ENCODE measurements around the gene TBR1. TPM values are rescaled to one million over a fixed set of nuclear protein-coding genes. Genes with fewer than 3 reads are reported as not detected.

The TBR1 gene
- total and polyA plus RNA-seq, 4 donors: not detected

GRCh38 chr2:161424891-161425727, 9.0 kb downstream of the TBR1 start:
- Histone ChIP-seq H3K36me3 (ENCODE audit: control insufficient read depth in 1 of 2, insufficient read depth in 2 of 2, low read length in 1 of 2) (no peaks in the 10 kb centered on the region), H3K27ac (ENCODE audit: low read depth in 1 of 2, low read length in 2 of 2) (no peak overlapping the region), H3K4me3 (ENCODE audit: low read length in 2 of 2) (no peak overlapping the region), H3K27me3 (ENCODE audit: control insufficient read depth in 1 of 2, insufficient read depth in 2 of 2, low read length in 1 of 2) (peaks cover 0 to 3% of the 10 kb centered on the region in 2 donors), H3K4me1 (ENCODE audit: control insufficient read depth in 1 of 2, insufficient read depth in 2 of 2, low read length in 2 of 2) (no peaks in the 10 kb centered on the region), H3K9me3 (ENCODE audit: control insufficient read depth, low read length) (peaks cover 1% of the 10 kb centered on the region)
- DNase-seq: no peak
- ATAC-seq (ENCODE audit: low FRiP score): no peak
- WGBS, 2 donors: 29% methylated on average over 4 of the region's 4 CpGs
- intact Hi-C loops (cut with DNase I): no loop called here

- DNase-seq (no peak), ATAC-seq (ENCODE audit: low FRiP score) (no peak)
- Histone ChIP-seq H3K27ac (ENCODE audit: low read depth in 1 of 2, low read length in 2 of 2) (no peak overlapping the region), H3K9me3 (ENCODE audit: control insufficient read depth, low read length) (peaks cover 1% of the 10 kb centered on the region), H3K4me3 (ENCODE audit: low read length in 2 of 2) (no peak overlapping the region), H3K36me3 (ENCODE audit: control insufficient read depth in 1 of 2, insufficient read depth in 2 of 2, low read length in 1 of 2) (no peaks in the 10 kb centered on the region), H3K4me1 (ENCODE audit: control insufficient read depth in 1 of 2, insufficient read depth in 2 of 2, low read length in 2 of 2) (no peaks in the 10 kb centered on the region), H3K27me3 (ENCODE audit: control insufficient read depth in 1 of 2, insufficient read depth in 2 of 2, low read length in 1 of 2) (peaks cover 0 to 3% of the 10 kb centered on the region in 2 donors)
- WGBS, 2 donors: 29 to 35% methylated on average over 17 of the region's 17 CpGs
- intact Hi-C loops (cut with DNase I): no loop called here
Measured at GRCh38 chr2:161425728-161426454, 9.8 kb downstream of the TBR1 start.

- H3K4me3 ChIP-seq (ENCODE audit: low read length in 2 of 2): peak overlapping the region in 1 of 2 donors; percentile 4
- no peak for DNase-seq
- 18 to 24% methylated on average over 13 of the region's 13 CpGs for WGBS, 2 donors
- H3K4me1 ChIP-seq (ENCODE audit: control insufficient read depth in 1 of 2, insufficient read depth in 2 of 2, low read length in 2 of 2): no peaks in the 10 kb centered on the region
- H3K27ac ChIP-seq (ENCODE audit: low read depth in 1 of 2, low read length in 2 of 2): no peak overlapping the region
- no peaks in the 10 kb centered on the region for H3K36me3 ChIP-seq (ENCODE audit: control insufficient read depth in 1 of 2, insufficient read depth in 2 of 2, low read length in 1 of 2)
- peaks cover 0 to 3% of the 10 kb centered on the region in 2 donors for H3K27me3 ChIP-seq (ENCODE audit: control insufficient read depth in 1 of 2, insufficient read depth in 2 of 2, low read length in 1 of 2)
- ATAC-seq (ENCODE audit: low FRiP score): no peak
- H3K9me3 ChIP-seq (ENCODE audit: control insufficient read depth, low read length): peaks cover 1% of the 10 kb centered on the region
- intact Hi-C loops (cut with DNase I): no loop called here
Measured at GRCh38 chr2:161426455-161426921, 10.4 kb downstream of the TBR1 start.

- intact Hi-C loops (cut with DNase I): no loop called here
- Histone ChIP-seq H3K36me3 (ENCODE audit: control insufficient read depth in 1 of 2, insufficient read depth in 2 of 2, low read length in 1 of 2) (no peaks in the 10 kb centered on the region), H3K9me3 (ENCODE audit: control insufficient read depth, low read length) (peaks cover 1% of the 10 kb centered on the region), H3K4me3 (ENCODE audit: low read length in 2 of 2) (peak overlapping the region in 1 of 2 donors; percentile 4), H3K27ac (ENCODE audit: low read depth in 1 of 2, low read length in 2 of 2) (no peak overlapping the region), H3K4me1 (ENCODE audit: control insufficient read depth in 1 of 2, insufficient read depth in 2 of 2, low read length in 2 of 2) (no peaks in the 10 kb centered on the region), H3K27me3 (ENCODE audit: control insufficient read depth in 1 of 2, insufficient read depth in 2 of 2, low read length in 1 of 2) (peaks cover 2 to 3% of the 10 kb centered on the region in 2 donors)
- DNase-seq: no peak
- 8% methylated on average over 43 to 54 of the region's 54 CpGs for WGBS, 2 donors
- ATAC-seq (ENCODE audit: low FRiP score): no peak
Measured at GRCh38 chr2:161426922-161427663, 11.0 kb downstream of the TBR1 start.

GRCh38 chr2:161427664-161428587, 11.8 kb downstream of the TBR1 start:
- peak; percentile 30 for ATAC-seq (ENCODE audit: low FRiP score)
- Histone ChIP-seq H3K4me1 (ENCODE audit: control insufficient read depth in 1 of 2, insufficient read depth in 2 of 2, low read length in 2 of 2) (no peaks in the 10 kb centered on the region), H3K36me3 (ENCODE audit: control insufficient read depth in 1 of 2, insufficient read depth in 2 of 2, low read length in 1 of 2) (no peaks in the 10 kb centered on the region), H3K27me3 (ENCODE audit: control insufficient read depth in 1 of 2, insufficient read depth in 2 of 2, low read length in 1 of 2) (peaks cover 3 to 4% of the 10 kb centered on the region in 2 donors), H3K27ac (ENCODE audit: low read depth in 1 of 2, low read length in 2 of 2) (no peak overlapping the region), H3K9me3 (ENCODE audit: control insufficient read depth, low read length) (peaks cover 1% of the 10 kb centered on the region), H3K4me3 (ENCODE audit: low read length in 2 of 2) (no peak overlapping the region)
- peak in 1 of 2 donors; percentile 71 for DNase-seq
- WGBS, 2 donors: 27 to 31% methylated on average over 57 to 64 of the region's 64 CpGs
- intact Hi-C loops (cut with DNase I): no loop called here

GRCh38 chr2:161430386-161430785, 14.3 kb downstream of the TBR1 start:
- Histone ChIP-seq H3K27me3 (ENCODE audit: control insufficient read depth in 1 of 2, insufficient read depth in 2 of 2, low read length in 1 of 2) (peaks cover 2 to 4% of the 10 kb centered on the region in 2 donors), H3K9me3 (ENCODE audit: control insufficient read depth, low read length) (peaks cover 1% of the 10 kb centered on the region), H3K4me3 (ENCODE audit: low read length in 2 of 2) (no peak overlapping the region), H3K4me1 (ENCODE audit: control insufficient read depth in 1 of 2, insufficient read depth in 2 of 2, low read length in 2 of 2) (no peaks in the 10 kb centered on the region), H3K27ac (ENCODE audit: low read depth in 1 of 2, low read length in 2 of 2) (no peak overlapping the region), H3K36me3 (ENCODE audit: control insufficient read depth in 1 of 2, insufficient read depth in 2 of 2, low read length in 1 of 2) (no peaks in the 10 kb centered on the region)
- intact Hi-C loops (cut with DNase I): no loop called here
- 46 to 56% methylated on average over 2 of the region's 2 CpGs for WGBS, 2 donors
- no peak for ATAC-seq (ENCODE audit: low FRiP score)
- DNase-seq: no peak

GRCh38 chr2:161432107-161432506, 16.0 kb downstream of the TBR1 start:
- Histone ChIP-seq H3K27me3 (ENCODE audit: control insufficient read depth in 1 of 2, insufficient read depth in 2 of 2, low read length in 1 of 2) (peaks cover 1 to 4% of the 10 kb centered on the region in 2 donors), H3K4me3 (ENCODE audit: low read length in 2 of 2) (no peak overlapping the region), H3K9me3 (ENCODE audit: control insufficient read depth, low read length) (no peaks in the 10 kb centered on the region), H3K4me1 (ENCODE audit: control insufficient read depth in 1 of 2, insufficient read depth in 2 of 2, low read length in 2 of 2) (no peaks in the 10 kb centered on the region), H3K36me3 (ENCODE audit: control insufficient read depth in 1 of 2, insufficient read depth in 2 of 2, low read length in 1 of 2) (no peaks in the 10 kb centered on the region), H3K27ac (ENCODE audit: low read depth in 1 of 2, low read length in 2 of 2) (no peak overlapping the region)
- DNase-seq (no peak), ATAC-seq (ENCODE audit: low FRiP score) (no peak)
- intact Hi-C loops (cut with DNase I): no loop called here
- WGBS, 2 donors: 76 to 82% methylated on average over 3 of the region's 3 CpGs

- DNase-seq: no peak
- Histone ChIP-seq H3K36me3 (ENCODE audit: control insufficient read depth in 1 of 2, insufficient read depth in 2 of 2, low read length in 1 of 2) (no peaks in the 10 kb centered on the region), H3K27ac (ENCODE audit: low read depth in 1 of 2, low read length in 2 of 2) (no peak overlapping the region), H3K9me3 (ENCODE audit: control insufficient read depth, low read length) (no peaks in the 10 kb centered on the region), H3K27me3 (ENCODE audit: control insufficient read depth in 1 of 2, insufficient read depth in 2 of 2, low read length in 1 of 2) (peaks cover 1 to 4% of the 10 kb centered on the region in 2 donors), H3K4me3 (ENCODE audit: low read length in 2 of 2) (no peak overlapping the region), H3K4me1 (ENCODE audit: control insufficient read depth in 1 of 2, insufficient read depth in 2 of 2, low read length in 2 of 2) (no peaks in the 10 kb centered on the region)
- no peak for ATAC-seq (ENCODE audit: low FRiP score)
- intact Hi-C loops (cut with DNase I): no loop called here
- 24 to 35% methylated on average over 1 of the region's 1 CpG for WGBS, 2 donors
Measured at GRCh38 chr2:161434118-161434517, 18.0 kb downstream of the TBR1 start.

All from aorta (tissue), 5 donors.